Karpas-422 (cell line): ENCODE data around the gene TSPAN11. TPM values are rescaled to one million over a fixed set of nuclear protein-coding genes. Genes with fewer than 3 reads are reported as not detected.

Experiments used
- DNase-seq: peaks from one replicate; pipeline ENCODE4 v3.0.0-alpha.2; 2015
- H2AFZ ChIP-seq: fragments of 200-600 bp; sonication (generic); 2 replicates; pipeline ENCODE4 v1.6.1; 2014; ENCODE audit warnings: antibody characterized with exemption, low read length, mixed read lengths
- H3K27ac ChIP-seq: fragments of 200-600 bp; sonication (generic); 2 replicates; pipeline ENCODE4 v1.5.1; 2014; ENCODE audit warnings: mild to moderate bottlenecking, low read length, moderate library complexity
- H3K27me3 ChIP-seq: fragments of 200-600 bp; sonication (generic); 2 replicates; pipeline ENCODE4 v1.6.1; 2014; ENCODE audit warnings: low read length, mixed read lengths
- H3K36me3 ChIP-seq: fragments of 200-600 bp; sonication (generic); 2 replicates; pipeline ENCODE4 v1.6.1; 2014; ENCODE audit warnings: low read length, mixed read lengths; ENCODE audit not compliant: insufficient read depth
- H3K4me1 ChIP-seq: fragments of 200-600 bp; sonication (generic); 2 replicates; pipeline ENCODE4 v1.6.1; 2014; ENCODE audit warnings: mild to moderate bottlenecking, low read length, mixed read lengths
- H3K4me2 ChIP-seq: fragments of 200-600 bp; sonication (generic); 2 replicates; pipeline ENCODE4 v1.6.1; 2014; ENCODE audit warnings: low read length, low read depth, mild to moderate bottlenecking; ENCODE audit not compliant: poor library complexity, severe bottlenecking
- H3K4me3 ChIP-seq: fragments of 200-600 bp; sonication (generic); 2 replicates; pipeline ENCODE4 v1.5.1; 2014; ENCODE audit warnings: mild to moderate bottlenecking, antibody characterized with exemption, low read length, mixed read lengths
- H3K79me2 ChIP-seq: fragments of 200-600 bp; sonication (generic); 2 replicates; pipeline ENCODE4 v1.6.1; 2014; ENCODE audit warnings: mild to moderate bottlenecking, low read length, mixed read lengths
- H3K9ac ChIP-seq: fragments of 200-600 bp; sonication (generic); 2 replicates; pipeline ENCODE4 v1.6.0; 2014; ENCODE audit warnings: low read length
- H3K9me2 ChIP-seq: fragments of 200-600 bp; sonication (generic), shearing (Covaris generic); replicated peaks from 2 replicates; pipeline ENCODE4 v1.6.0; 2014; ENCODE audit warnings: mild to moderate bottlenecking, low read length, moderate library complexity; ENCODE audit not compliant: insufficient read depth
- H3K9me3 ChIP-seq: fragments of 300-700, 200-600 bp; sonication (generic); 2 replicates; pipeline ENCODE4 v1.6.1; 2014; ENCODE audit warnings: low read length, mixed read lengths
- H4K20me1 ChIP-seq: fragments of 200-600 bp; sonication (generic); 2 replicates; pipeline ENCODE4 v1.6.1; 2014; ENCODE audit warnings: mild to moderate bottlenecking, antibody characterized with exemption, low read length, low read depth; ENCODE audit not compliant: insufficient read depth
- total RNA-seq: library from RNA; depleted of rRNA; stranded (reverse); fragments of >200 nt; shearing (Covaris generic); gene quantifications from 2 replicates; pipeline ENCODE4 v1.2.3, GENCODE V29; 2014; ENCODE audit warnings: low replicate concordance

Gene TSPAN11
- total RNA-seq, 1 experiment from 2014 or later, result not detected

GRCh38 chr12:30991466-30991865 is 64.9 kb downstream of the TSPAN11 start:
- DNase-seq, result no peak
- Histone ChIP-seq H3K4me2 (no peak overlapping the region), H4K20me1 (no peaks in the 10 kb centered on the region)

DNA sequence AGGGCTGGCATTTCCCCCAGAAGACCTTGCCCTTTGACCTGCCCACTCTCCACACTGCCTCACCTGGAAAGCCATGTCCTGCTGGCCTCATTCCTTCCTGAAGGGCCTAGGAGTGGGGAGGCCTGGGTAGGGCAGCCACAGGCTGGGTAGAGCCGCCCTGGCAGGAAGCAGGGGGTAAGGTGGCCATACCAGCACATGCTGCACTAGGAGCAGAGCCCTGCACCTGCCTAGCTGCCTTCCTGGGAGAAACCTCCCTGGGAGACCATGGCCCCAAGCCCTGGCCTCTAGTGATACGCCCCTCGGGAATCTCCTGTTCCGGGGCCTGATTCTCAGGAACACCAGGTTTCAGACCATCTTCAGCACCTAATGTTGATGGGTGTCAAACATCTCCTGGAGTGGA is 65.8 kb downstream of the TSPAN11 start:
- DNase-seq, result no peak
- no peaks in the 10 kb centered on the region for H3K4me1 ChIP-seq
- no peak overlapping the region for H3K27ac ChIP-seq
- H3K36me3 ChIP-seq, result no peaks in the 10 kb centered on the region
- H4K20me1 ChIP-seq, result no peaks in the 10 kb centered on the region
- no peak overlapping the region for H3K4me2 ChIP-seq
- no peak overlapping the region for H2AFZ ChIP-seq
- H3K9me2 ChIP-seq, result no peaks in the 10 kb centered on the region
- H3K4me3 ChIP-seq, result no peak overlapping the region
- H3K79me2 ChIP-seq, result no peaks in the 10 kb centered on the region
- H3K27me3 ChIP-seq, result no peaks in the 10 kb centered on the region
- H3K9me3 ChIP-seq, result no peaks in the 10 kb centered on the region
- no peak overlapping the region for H3K9ac ChIP-seq

More at GRCh38 chr12:30991466-30991865, 64.9 kb downstream of the TSPAN11 start:
- H3K9me2 ChIP-seq, result no peaks in the 10 kb centered on the region
- no peaks in the 10 kb centered on the region for H3K4me1 ChIP-seq
- no peaks in the 10 kb centered on the region for H3K9me3 ChIP-seq
- no peak overlapping the region for H3K9ac ChIP-seq
- H3K36me3 ChIP-seq, result no peaks in the 10 kb centered on the region
- no peaks in the 10 kb centered on the region for H3K79me2 ChIP-seq
- no peak overlapping the region for H3K4me3 ChIP-seq
- no peak overlapping the region for H2AFZ ChIP-seq
- no peak overlapping the region for H3K27ac ChIP-seq
- no peaks in the 10 kb centered on the region for H3K27me3 ChIP-seq

DNA sequence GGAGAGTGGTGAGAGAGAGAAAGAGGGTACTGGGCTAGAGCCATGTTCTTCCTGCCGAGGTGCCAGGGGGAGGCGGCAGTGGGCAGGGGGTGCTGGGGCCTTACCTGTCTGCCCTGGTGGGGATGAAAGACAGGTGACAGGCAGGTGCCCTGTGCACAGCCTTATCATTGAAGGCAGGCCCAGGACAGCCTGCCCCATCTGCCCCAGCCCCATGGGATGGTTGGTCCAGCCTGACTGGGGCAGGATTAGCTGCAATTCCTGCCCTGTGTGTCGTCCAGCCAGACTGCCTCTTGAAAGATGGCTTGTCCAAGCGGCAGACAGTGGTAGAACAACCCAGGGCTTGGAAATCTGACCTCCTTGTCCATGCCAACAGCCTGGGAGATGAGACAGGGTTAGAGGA is 67.2 kb downstream of the TSPAN11 start:
- no peaks in the 10 kb centered on the region for H3K9me3 ChIP-seq
- no peak overlapping the region for H3K9ac ChIP-seq
- no peaks in the 10 kb centered on the region for H3K36me3 ChIP-seq
- H3K4me1 ChIP-seq, result no peaks in the 10 kb centered on the region
- no peak overlapping the region for H3K4me2 ChIP-seq
- H3K9me2 ChIP-seq, result no peaks in the 10 kb centered on the region
- no peak overlapping the region for H3K4me3 ChIP-seq
- H3K27ac ChIP-seq, result no peak overlapping the region
- H3K27me3 ChIP-seq, result no peaks in the 10 kb centered on the region
- no peak overlapping the region for H2AFZ ChIP-seq
- no peak for DNase-seq
- no peaks in the 10 kb centered on the region for H3K79me2 ChIP-seq
- H4K20me1 ChIP-seq, result no peaks in the 10 kb centered on the region

GRCh38 chr12:30994274-30994673 is 67.7 kb downstream of the TSPAN11 start:
- H4K20me1 ChIP-seq, result no peaks in the 10 kb centered on the region

GRCh38 chr12:30996255-30996654 is 69.7 kb downstream of the TSPAN11 start:
- no peaks in the 10 kb centered on the region for H3K36me3 ChIP-seq
- no peaks in the 10 kb centered on the region for H3K9me2 ChIP-seq
- H4K20me1 ChIP-seq, result no peaks in the 10 kb centered on the region
- no peak overlapping the region for H3K4me2 ChIP-seq
- H3K9ac ChIP-seq, result no peak overlapping the region
- no peaks in the 10 kb centered on the region for H3K9me3 ChIP-seq
- no peak overlapping the region for H3K27ac ChIP-seq
- no peaks in the 10 kb centered on the region for H3K4me1 ChIP-seq
- H3K79me2 ChIP-seq, result no peaks in the 10 kb centered on the region
- no peak overlapping the region for H2AFZ ChIP-seq
- no peak overlapping the region for H3K4me3 ChIP-seq
- no peak for DNase-seq
- H3K27me3 ChIP-seq, result no peaks in the 10 kb centered on the region

More at GRCh38 chr12:30994274-30994673, 67.7 kb downstream of the TSPAN11 start:
- Histone ChIP-seq H3K27me3 (no peaks in the 10 kb centered on the region), H2AFZ (no peak overlapping the region), H3K9me3 (no peaks in the 10 kb centered on the region), H3K36me3 (no peaks in the 10 kb centered on the region), H3K4me2 (no peak overlapping the region), H3K4me3 (no peak overlapping the region), H3K9me2 (no peaks in the 10 kb centered on the region), H3K27ac (no peak overlapping the region), H3K4me1 (no peaks in the 10 kb centered on the region), H3K9ac (no peak overlapping the region), H3K79me2 (no peaks in the 10 kb centered on the region)
- DNase-seq, result no peak

DNA sequence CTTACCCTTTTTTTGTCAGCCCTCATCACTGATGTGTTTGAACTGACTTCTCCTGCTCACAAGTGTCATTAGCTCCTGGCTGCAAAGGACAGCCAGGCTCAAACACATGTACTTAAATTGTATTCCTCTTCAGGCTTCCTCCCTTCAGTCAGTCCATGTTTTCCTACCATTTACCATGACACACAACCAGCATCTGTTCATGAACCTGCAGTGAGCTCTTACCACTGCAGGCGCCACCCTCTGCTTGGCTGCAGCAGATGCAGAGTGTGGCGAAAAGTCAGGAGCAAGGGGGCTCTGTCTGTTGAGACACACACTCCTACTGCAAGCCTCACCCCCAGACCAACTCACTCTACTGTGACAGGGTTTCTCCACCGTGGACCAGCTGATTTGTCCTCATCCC is 70.2 kb downstream of the TSPAN11 start:
- Histone ChIP-seq H3K4me2 (no peak overlapping the region), H3K4me3 (no peak overlapping the region), H2AFZ (no peak overlapping the region), H3K9me2 (no peaks in the 10 kb centered on the region), H3K36me3 (no peaks in the 10 kb centered on the region), H3K27ac (no peak overlapping the region), H3K4me1 (no peaks in the 10 kb centered on the region), H3K27me3 (no peaks in the 10 kb centered on the region), H4K20me1 (no peaks in the 10 kb centered on the region), H3K79me2 (no peaks in the 10 kb centered on the region), H3K9ac (no peak overlapping the region), H3K9me3 (no peaks in the 10 kb centered on the region)
- no peak for DNase-seq

DNA sequence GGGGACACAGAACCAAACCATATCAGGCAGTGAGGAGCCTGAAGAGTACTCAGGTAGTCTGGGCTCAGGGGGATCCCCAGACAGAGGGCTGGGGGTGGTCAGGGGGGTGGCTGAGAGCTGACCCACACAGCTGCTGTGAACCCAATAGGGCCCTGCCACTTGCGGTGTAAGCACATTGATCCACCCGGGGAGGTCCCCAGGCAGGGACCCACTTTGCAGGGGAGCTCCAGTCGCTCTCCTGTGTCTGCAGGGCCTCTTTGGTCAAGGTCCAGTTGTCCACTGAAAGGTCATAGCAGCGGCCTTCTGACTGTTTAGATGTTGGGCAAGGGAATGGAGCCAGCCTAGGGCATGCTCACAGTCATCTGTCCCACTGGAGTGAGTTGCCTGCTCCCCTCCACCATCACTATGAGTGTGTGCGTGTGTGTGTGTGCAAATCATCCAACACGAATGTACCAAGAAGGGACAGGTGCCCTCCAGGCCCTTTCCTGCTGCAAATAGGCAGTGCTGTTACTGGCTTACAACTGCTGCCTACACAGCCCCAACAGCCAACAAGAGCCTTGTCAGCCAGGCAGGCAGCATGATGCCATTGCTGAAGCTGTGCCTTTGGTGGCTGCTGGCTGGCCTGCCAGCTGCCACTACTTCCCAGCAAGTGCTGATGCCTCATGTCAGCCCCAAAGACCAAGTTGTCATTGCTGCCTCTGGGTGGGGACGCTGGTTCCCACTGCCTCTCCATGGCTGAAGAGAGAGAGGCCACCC is 71.3 kb downstream of the TSPAN11 start:
- no peaks in the 10 kb centered on the region for H3K4me1 ChIP-seq
- no peaks in the 10 kb centered on the region for H3K9me3 ChIP-seq
- no peaks in the 10 kb centered on the region for H4K20me1 ChIP-seq
- H3K4me2 ChIP-seq, result no peak overlapping the region
- DNase-seq, result no peak
- H3K9ac ChIP-seq, result no peak overlapping the region
- H3K27ac ChIP-seq, result no peak overlapping the region
- H3K27me3 ChIP-seq, result no peaks in the 10 kb centered on the region
- no peaks in the 10 kb centered on the region for H3K36me3 ChIP-seq
- no peak overlapping the region for H2AFZ ChIP-seq
- no peak overlapping the region for H3K4me3 ChIP-seq
- H3K9me2 ChIP-seq, result no peaks in the 10 kb centered on the region
- no peaks in the 10 kb centered on the region for H3K79me2 ChIP-seq

DNA sequence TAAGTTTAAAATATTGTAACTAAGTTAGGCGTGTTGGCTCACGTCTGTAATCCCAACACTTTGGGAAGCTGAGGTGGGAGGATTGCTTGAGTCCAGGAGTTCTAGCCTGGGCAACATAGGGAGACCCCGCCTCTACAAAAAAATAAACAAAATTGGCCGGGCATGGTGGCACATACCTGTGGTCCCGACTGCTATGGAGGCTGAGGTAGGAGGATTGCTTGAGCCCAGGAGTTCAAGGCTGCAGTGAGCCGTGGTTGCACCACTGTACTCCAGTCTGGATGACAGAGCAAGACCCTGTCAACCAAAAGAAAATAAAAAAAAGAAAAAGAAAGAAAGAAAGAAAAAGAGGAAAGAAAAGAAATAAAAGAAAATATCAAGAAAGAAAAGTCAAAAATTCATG is 72.5 kb downstream of the TSPAN11 start:
- no peak for DNase-seq
- H3K9me2 ChIP-seq, result no peaks in the 10 kb centered on the region
- H3K9ac ChIP-seq, result no peak overlapping the region
- H3K79me2 ChIP-seq, result no peaks in the 10 kb centered on the region
- no peaks in the 10 kb centered on the region for H3K27me3 ChIP-seq
- no peak overlapping the region for H3K4me2 ChIP-seq
- H2AFZ ChIP-seq, result no peak overlapping the region
- H3K9me3 ChIP-seq, result no peaks in the 10 kb centered on the region
- H4K20me1 ChIP-seq, result no peaks in the 10 kb centered on the region
- no peak overlapping the region for H3K4me3 ChIP-seq
- no peaks in the 10 kb centered on the region for H3K4me1 ChIP-seq
- H3K36me3 ChIP-seq, result no peaks in the 10 kb centered on the region
- H3K27ac ChIP-seq, result no peak overlapping the region
